Measurements from ENCODE around the gene RUNDC3A.
A peak's percentile ranks its signal among the peaks of the same experiment; 100 is the strongest.
"Not testable (repeated sequence)": the region's sequence is repeated elsewhere in the genome, so short reads cannot be mapped to it uniquely, and the experiment has no call there.

Gene RUNDC3A

GRCh38 chr17:44361292-44362260, 53.2 kb downstream of the RUNDC3A start:
- DNase-seq = no peak

DNA sequence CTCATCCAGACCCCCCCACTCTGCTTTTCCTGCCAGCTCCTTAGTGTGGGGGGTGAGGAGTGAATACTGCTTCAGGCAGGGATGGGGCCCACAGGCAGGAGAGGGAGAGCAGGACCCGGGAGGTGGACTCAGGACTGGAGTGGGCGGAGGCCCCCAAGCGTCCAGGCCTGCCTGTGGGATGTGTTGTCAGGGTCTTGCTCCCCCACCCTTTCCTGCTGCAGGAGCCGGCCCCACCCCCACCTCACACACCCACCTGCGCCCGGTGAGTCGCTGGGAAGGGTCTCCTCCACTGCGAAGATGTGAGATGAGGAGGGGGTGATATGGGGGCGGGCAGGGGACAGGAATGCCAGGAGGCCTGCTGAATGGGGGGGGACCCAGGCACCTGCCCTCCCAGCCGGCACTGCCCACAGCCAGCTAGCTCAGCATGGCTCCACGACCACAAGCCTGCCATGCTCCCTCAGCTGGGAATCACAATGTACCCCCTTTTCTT, 54.1 kb downstream of the RUNDC3A start:
- DNase-seq = no peak

GRCh38 chr17:44362949-44363612, 54.7 kb downstream of the RUNDC3A start:
- DNase-seq = peak; percentile 11

GRCh38 chr17:44363613-44364159, 55.3 kb downstream of the RUNDC3A start, which contains the start of gene FAM171A2:
FAM171A2 (minus strand) TSS chr17:44363853; CDS start chr17:44363714, 139 bp downstream.
- peak; percentile 67 for DNase-seq

DNA sequence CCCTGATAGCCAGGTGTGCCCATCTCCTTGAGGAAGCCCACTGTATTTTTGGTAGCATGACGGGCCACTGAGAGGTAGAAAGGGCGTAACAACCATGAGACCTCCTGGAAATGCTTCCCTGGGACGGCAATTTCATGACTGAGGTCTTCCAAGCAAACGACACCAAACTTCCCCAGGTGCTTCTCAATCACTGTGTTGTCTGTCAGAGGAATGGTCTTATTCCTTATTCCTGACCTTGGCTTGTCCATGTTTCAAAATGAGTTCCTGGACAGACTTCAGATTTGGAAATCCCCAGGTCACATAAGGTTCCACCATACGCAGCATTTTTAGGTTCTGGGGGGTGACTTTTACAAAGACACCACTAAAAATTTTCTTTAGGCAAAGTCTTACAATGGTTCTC, 56.6 kb downstream of the RUNDC3A start:
- not testable (repeated sequence) for DNase-seq

- DNase-seq = no peak
Observed at GRCh38 chr17:44367231-44367979, 59.0 kb downstream of the RUNDC3A start.
